GM18526 (cell line): ENCODE measurements around the gene MACROD2.

ENCODE experiments used
- POLR2A ChIP-seq: IDR thresholded peaks from 3 replicates; pipeline ENCODE4 v1.6.1; 2011; ENCODE audit not compliant: insufficient read length; ENCODE audit errors: extremely low read depth

MACROD2 gene

GRCh38 chr20:15039088-15039752 lies 1043.9 kb downstream of the MACROD2 start:
- TF ChIP-seq POLR2A: no peak

DNA sequence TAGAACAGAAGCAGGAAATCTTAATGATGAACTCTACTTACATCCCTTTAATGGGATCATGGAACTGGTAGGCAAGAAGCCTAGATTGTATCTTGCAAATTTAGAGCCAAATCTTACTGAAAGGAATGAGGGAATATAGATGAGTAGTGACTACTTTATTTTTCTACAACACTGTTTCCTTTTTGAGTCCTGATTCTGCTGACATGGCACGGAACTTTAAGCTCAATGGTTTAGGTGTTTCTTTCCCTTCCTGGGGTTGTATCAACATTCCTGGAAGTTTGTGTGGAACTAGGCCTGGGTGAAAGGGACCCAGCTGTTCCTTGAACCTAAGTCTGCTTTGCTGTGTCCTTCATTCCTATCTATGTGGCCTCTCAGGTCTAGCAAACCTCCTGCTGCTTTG lies 1047.4 kb downstream of the MACROD2 start:
- TF ChIP-seq POLR2A: no peak

- TF ChIP-seq POLR2A: no peak
Measured at GRCh38 chr20:15045246-15045645, 1049.9 kb downstream of the MACROD2 start.

GRCh38 chr20:15047042-15047441 lies 1051.7 kb downstream of the MACROD2 start:
- TF ChIP-seq POLR2A: no peak

- no peak for TF ChIP-seq POLR2A
Measured at GRCh38 chr20:15047601-15048000, 1052.3 kb downstream of the MACROD2 start.

DNA sequence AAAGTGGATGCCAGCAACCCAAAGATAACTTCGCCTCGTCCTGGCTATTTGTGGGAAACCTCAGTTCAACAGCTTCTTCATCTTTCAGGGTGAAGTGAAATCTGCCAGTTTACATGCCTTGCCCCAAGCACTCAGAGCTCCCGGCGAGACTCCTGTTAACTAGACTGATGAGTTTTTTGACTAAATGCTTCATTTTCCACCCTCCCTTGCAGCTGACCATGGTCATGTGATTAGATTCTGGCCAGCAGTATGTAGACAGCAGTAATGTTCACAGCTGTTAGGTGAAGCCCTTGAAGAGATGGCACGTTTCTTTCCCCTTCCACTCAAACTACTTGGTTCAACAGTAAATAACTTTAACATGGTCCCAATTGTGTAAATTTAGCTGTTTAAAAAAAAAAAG lies 1060.9 kb downstream of the MACROD2 start:
- no peak for TF ChIP-seq POLR2A

DNA sequence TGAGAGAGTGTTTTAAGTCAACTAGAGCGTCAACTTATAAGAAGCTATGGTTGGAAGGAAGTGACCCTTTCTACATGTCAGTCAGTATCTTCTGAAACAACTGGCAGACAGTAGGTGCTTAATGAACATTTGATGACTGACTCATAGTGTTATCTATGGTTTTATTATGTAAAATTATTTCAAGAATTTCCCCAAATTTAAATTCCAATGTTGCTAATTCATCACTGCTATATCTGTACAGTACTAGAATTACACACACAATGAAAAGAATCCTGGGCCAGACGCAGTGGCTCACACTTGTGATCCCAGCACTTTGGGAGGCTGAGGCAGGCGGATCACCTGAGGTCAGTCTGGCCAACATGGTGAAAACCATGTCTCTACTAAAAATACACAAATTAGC lies 1063.5 kb downstream of the MACROD2 start:
- no peak for TF ChIP-seq POLR2A

- no peak for TF ChIP-seq POLR2A
Measured at GRCh38 chr20:15059438-15059837, 1064.1 kb downstream of the MACROD2 start.

GRCh38 chr20:15060265-15061060 lies 1065.1 kb downstream of the MACROD2 start:
- no peak for TF ChIP-seq POLR2A

DNA sequence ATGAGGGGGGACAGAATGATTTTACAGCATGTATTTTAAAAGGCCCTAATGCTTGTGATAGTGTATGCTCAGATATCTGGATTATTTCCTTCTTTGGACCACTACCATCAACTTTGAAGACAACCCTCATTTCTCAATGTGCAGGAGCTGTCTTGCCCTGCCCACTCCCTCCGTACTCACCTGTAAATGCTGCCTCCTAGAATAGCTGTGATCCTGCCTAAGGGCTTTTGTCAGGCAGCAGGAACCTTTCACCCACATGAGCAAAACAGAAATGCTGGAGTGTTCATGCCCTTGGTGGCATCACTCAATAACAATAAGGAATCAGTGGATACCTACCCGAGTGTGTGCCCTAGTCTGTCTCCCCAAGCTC lies 1065.7 kb downstream of the MACROD2 start:
- TF ChIP-seq POLR2A: no peak

DNA sequence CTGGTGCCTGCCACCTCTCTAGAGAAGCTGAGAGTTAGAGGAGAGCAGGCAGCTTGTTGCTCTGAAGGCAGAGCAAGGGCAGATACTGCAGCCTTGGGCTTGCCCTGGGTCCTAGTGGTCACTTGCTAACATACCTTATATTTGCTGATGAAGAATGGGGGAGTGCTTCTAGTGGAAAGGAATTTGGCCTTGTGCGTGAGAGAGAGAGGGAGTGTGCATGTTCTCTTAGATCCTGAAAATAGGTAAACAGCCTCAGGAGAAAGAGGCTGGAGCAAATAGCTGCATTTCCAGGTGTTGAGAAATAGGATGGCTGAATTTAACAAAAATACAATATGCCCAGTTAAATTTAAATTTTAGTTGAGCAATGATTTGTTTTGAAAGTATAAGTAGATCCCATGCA lies 1066.6 kb downstream of the MACROD2 start:
- TF ChIP-seq POLR2A: no peak

DNA sequence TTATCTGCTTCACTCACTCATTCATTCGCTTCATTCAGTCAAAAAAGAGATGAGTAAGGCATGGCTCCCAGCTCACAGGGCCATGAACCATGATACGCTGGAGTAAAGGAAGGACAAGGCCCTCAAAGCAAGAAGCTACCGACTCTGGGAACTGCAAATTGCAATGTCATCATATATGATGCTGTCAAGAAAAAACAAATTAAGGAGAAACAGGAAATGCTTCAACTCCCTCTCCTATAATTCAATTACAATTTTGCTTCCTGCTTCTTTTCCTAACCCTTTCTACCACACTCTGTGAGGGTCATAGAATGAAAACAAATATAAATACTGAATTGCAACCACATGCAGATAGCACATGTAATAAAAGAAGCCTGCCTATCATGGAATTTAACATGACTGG lies 1067.8 kb downstream of the MACROD2 start:
- no peak for TF ChIP-seq POLR2A

GRCh38 chr20:15064741-15065140 lies 1069.4 kb downstream of the MACROD2 start:
- TF ChIP-seq POLR2A: no peak

DNA sequence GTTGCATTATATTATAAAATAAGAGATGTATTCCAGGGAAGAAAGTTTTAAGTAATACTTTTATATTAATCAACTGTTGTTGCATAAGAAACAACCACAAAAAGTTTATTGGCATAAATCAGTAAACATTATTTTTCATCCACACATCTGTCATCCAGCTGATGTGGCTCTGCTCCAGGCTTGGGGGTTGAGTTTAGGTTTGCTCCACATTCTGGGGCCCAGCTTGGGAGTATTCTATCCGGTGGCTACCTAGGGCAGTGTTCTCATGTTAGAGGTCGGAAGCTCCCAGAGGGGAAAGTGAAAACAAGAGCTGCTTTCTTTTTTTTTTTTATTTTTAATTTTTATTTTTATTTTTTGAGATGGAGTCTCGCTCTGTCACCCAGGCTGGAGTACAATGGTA lies 1070.5 kb downstream of the MACROD2 start:
- no peak for TF ChIP-seq POLR2A

- TF ChIP-seq POLR2A: no peak
Measured at GRCh38 chr20:15068486-15068885, 1073.2 kb downstream of the MACROD2 start.

DNA sequence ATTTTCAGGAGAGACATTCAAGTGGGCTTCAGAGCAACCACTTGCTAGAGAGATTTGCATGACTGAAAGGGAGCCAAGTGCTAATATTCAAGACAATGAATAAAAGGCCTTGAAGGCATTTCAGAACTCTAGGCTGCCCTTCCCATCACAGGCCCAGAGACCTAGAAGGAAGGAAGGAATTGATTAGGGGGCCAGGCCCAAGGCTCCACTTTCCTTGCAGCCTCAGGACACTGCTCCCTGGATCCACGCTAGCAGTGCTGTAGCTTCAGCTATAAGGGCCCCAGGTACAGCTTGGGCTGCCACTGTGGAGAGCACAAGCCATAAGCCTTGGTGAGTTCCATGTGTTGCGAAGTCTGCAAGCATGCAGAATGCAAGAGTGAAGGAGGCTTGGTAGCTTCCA lies 1074.0 kb downstream of the MACROD2 start:
- no peak for TF ChIP-seq POLR2A
